ENCODE results near the gene ST6GAL1. TPM values are rescaled to one million over a fixed set of nuclear protein-coding genes. Genes with fewer than 3 reads are reported as not detected.

The ST6GAL1 gene
- total and polyA plus RNA-seq, 10 of the 15 experiments (the other 5 are each of a cell fraction or from before 2014, with no cell fraction given): 74.2 to 248 (median 149) TPM

DNA sequence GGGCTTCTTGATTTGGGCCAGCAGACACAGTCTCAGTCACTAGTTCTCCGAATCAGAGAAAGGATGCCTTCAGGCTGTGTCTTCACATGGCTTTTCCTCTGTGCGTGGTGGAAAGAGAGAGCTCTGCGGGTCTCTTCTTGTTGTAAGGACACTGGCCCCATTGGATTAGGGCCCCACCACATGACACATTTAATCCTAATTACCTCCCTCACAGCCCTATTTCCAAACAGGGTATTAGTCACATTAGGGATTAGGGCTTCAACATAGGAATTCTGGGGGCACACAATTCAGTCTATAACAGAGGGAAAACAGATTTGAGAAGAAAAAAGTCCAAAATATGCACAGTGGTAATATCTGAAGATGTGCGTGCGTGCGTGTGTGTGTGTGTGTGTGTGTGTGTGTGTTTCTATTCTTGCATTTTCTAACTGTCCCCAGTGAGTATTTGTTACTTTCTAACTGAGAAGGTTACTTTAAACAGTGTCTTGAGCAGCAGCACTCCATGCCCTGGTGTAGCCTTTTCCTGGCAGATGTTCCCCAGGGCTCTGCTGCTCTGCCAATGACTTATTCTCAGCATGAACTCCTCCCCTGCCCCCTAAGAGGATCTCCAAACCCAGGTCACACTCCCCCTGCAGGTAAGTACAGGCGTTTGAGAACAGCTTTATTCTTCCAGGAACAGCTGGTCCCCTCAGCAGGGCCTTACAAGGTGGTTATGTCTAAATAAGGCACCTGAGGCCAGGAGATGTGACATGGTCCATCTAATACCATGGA, 136.1 kb downstream of the ST6GAL1 start (continued):
- TF ChIP-seq STAT3 (IDR thresholded peaks at IDR 0.05; ENCODE audit: low read depth, low read length): no peak
- TF ChIP-seq, protein P1, sequence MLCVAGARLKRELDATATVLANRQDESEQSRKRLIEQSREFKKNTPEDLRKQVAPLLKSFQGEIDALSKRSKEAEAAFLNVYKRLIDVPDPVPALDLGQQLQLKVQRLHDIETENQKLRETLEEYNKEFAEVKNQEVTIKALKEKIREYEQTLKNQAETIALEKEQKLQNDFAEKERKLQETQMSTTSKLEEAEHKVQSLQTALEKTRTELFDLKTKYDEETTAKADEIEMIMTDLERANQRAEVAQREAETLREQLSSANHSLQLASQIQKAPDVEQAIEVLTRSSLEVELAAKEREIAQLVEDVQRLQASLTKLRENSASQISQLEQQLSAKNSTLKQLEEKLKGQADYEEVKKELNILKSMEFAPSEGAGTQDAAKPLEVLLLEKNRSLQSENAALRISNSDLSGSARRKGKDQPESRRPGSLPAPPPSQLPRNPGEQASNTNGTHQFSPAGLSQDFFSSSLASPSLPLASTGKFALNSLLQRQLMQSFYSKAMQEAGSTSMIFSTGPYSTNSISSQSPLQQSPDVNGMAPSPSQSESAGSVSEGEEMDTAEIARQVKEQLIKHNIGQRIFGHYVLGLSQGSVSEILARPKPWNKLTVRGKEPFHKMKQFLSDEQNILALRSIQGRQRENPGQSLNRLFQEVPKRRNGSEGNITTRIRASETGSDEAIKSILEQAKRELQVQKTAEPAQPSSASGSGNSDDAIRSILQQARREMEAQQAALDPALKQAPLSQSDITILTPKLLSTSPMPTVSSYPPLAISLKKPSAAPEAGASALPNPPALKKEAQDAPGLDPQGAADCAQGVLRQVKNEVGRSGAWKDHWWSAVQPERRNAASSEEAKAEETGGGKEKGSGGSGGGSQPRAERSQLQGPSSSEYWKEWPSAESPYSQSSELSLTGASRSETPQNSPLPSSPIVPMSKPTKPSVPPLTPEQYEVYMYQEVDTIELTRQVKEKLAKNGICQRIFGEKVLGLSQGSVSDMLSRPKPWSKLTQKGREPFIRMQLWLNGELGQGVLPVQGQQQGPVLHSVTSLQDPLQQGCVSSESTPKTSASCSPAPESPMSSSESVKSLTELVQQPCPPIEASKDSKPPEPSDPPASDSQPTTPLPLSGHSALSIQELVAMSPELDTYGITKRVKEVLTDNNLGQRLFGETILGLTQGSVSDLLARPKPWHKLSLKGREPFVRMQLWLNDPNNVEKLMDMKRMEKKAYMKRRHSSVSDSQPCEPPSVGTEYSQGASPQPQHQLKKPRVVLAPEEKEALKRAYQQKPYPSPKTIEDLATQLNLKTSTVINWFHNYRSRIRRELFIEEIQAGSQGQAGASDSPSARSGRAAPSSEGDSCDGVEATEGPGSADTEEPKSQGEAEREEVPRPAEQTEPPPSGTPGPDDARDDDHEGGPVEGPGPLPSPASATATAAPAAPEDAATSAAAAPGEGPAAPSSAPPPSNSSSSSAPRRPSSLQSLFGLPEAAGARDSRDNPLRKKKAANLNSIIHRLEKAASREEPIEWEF (IDR thresholded peaks at IDR 0.05; ENCODE audit: insufficient replicate concordance, low read depth, low read length): peak; percentile 45
- TF ChIP-seq, protein P2, sequence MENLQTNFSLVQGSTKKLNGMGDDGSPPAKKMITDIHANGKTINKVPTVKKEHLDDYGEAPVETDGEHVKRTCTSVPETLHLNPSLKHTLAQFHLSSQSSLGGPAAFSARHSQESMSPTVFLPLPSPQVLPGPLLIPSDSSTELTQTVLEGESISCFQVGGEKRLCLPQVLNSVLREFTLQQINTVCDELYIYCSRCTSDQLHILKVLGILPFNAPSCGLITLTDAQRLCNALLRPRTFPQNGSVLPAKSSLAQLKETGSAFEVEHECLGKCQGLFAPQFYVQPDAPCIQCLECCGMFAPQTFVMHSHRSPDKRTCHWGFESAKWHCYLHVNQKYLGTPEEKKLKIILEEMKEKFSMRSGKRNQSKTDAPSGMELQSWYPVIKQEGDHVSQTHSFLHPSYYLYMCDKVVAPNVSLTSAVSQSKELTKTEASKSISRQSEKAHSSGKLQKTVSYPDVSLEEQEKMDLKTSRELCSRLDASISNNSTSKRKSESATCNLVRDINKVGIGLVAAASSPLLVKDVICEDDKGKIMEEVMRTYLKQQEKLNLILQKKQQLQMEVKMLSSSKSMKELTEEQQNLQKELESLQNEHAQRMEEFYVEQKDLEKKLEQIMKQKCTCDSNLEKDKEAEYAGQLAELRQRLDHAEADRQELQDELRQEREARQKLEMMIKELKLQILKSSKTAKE (IDR thresholded peaks at IDR 0.05; ENCODE audit: low read depth, poor library complexity, severe bottlenecking): no peak
- TF ChIP-seq, protein P3, sequence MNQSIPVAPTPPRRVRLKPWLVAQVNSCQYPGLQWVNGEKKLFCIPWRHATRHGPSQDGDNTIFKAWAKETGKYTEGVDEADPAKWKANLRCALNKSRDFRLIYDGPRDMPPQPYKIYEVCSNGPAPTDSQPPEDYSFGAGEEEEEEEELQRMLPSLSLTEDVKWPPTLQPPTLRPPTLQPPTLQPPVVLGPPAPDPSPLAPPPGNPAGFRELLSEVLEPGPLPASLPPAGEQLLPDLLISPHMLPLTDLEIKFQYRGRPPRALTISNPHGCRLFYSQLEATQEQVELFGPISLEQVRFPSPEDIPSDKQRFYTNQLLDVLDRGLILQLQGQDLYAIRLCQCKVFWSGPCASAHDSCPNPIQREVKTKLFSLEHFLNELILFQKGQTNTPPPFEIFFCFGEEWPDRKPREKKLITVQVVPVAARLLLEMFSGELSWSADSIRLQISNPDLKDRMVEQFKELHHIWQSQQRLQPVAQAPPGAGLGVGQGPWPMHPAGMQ (IDR thresholded peaks at IDR 0.05; ENCODE audit: borderline replicate concordance): no peak
- no peak for TF ChIP-seq EZH2 (IDR thresholded peaks at IDR 0.05; ENCODE audit: borderline replicate concordance, control insufficient read depth, low read depth, low read length)
- TF ChIP-seq, protein P4, sequence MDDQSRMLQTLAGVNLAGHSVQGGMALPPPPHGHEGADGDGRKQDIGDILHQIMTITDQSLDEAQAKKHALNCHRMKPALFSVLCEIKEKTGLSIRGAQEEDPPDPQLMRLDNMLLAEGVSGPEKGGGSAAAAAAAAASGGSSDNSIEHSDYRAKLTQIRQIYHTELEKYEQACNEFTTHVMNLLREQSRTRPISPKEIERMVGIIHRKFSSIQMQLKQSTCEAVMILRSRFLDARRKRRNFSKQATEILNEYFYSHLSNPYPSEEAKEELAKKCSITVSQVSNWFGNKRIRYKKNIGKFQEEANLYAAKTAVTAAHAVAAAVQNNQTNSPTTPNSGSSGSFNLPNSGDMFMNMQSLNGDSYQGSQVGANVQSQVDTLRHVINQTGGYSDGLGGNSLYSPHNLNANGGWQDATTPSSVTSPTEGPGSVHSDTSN (IDR thresholded peaks at IDR 0.05; ENCODE audit: insufficient replicate concordance, low read depth, low read length): no peak
- peak; percentile 22; the same call in 1 of the 2 replicates for TF ChIP-seq POLR2A (IDR thresholded peaks at IDR 0.05; ENCODE audit: low read depth, low read length)
- TF ChIP-seq, protein P5, sequence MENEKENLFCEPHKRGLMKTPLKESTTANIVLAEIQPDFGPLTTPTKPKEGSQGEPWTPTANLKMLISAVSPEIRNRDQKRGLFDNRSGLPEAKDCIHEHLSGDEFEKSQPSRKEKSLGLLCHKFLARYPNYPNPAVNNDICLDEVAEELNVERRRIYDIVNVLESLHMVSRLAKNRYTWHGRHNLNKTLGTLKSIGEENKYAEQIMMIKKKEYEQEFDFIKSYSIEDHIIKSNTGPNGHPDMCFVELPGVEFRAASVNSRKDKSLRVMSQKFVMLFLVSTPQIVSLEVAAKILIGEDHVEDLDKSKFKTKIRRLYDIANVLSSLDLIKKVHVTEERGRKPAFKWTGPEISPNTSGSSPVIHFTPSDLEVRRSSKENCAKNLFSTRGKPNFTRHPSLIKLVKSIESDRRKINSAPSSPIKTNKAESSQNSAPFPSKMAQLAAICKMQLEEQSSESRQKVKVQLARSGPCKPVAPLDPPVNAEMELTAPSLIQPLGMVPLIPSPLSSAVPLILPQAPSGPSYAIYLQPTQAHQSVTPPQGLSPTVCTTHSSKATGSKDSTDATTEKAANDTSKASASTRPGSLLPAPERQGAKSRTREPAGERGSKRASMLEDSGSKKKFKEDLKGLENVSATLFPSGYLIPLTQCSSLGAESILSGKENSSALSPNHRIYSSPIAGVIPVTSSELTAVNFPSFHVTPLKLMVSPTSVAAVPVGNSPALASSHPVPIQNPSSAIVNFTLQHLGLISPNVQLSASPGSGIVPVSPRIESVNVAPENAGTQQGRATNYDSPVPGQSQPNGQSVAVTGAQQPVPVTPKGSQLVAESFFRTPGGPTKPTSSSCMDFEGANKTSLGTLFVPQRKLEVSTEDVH (IDR thresholded peaks at IDR 0.05; ENCODE audit: low read depth, partially characterized antibody): no peak
- no peak for TF ChIP-seq ZBED1 (IDR thresholded peaks at IDR 0.05; ENCODE audit: borderline replicate concordance)
- no peak for TF ChIP-seq TCF7 (IDR thresholded peaks at IDR 0.05; ENCODE audit: borderline replicate concordance)
- TF ChIP-seq EGR1 (IDR thresholded peaks at IDR 0.05; ENCODE audit: borderline replicate concordance in 1 of 2, low read depth in 2 of 2, low read length in 2 of 2): no peak
- no peak for TF ChIP-seq BACH1 (IDR thresholded peaks at IDR 0.05; ENCODE audit: borderline replicate concordance)
- TF ChIP-seq, protein P6, sequence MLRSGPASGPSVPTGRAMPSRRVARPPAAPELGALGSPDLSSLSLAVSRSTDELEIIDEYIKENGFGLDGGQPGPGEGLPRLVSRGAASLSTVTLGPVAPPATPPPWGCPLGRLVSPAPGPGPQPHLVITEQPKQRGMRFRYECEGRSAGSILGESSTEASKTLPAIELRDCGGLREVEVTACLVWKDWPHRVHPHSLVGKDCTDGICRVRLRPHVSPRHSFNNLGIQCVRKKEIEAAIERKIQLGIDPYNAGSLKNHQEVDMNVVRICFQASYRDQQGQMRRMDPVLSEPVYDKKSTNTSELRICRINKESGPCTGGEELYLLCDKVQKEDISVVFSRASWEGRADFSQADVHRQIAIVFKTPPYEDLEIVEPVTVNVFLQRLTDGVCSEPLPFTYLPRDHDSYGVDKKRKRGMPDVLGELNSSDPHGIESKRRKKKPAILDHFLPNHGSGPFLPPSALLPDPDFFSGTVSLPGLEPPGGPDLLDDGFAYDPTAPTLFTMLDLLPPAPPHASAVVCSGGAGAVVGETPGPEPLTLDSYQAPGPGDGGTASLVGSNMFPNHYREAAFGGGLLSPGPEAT (IDR thresholded peaks at IDR 0.05; ENCODE audit: low read depth): no peak

Measured in GM12878 (cell line).